ENCODE measurements around the gene ASTN2.

The ASTN2 gene

DNA sequence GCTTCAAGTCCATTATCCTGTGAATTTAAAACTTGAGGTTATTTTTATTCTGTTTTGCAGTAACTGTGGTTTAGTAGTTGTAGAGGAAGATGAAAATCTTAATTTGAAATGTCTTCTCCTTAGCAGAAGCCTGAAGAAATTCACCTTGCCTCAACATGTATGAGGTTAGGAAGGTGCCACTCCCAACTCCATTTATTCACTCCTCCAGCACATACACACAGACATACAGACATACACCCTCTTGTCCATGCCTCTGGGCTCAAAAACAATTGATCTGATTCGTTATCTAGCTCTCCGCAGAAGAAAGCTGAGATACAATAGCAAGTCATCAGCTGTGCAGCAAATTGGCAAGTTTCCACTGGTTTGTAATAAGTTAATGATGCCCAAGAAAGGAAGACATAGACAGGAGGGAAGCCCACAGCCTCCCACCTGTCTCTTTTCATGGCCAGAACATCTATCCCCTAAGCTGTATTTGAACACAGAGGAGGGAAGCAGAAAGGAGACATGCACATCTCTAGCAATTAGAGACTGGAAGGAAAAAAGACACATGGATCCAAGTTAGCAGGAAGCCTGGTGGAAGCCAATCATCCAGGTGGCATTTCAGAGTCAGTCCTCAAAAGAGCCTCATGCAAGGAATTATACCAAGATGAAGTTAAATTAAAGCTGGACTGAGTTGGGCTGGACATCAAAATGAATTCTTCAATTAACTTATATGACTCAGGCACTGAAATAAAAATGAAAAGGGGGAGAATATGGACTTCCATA is 257.9 kb downstream of the ASTN2 start:
- DNase-seq, result no peak

- peak; percentile 99 for DNase-seq
Measured at GRCh38 chr9:117156144-117156688, 258.6 kb downstream of the ASTN2 start.

DNA sequence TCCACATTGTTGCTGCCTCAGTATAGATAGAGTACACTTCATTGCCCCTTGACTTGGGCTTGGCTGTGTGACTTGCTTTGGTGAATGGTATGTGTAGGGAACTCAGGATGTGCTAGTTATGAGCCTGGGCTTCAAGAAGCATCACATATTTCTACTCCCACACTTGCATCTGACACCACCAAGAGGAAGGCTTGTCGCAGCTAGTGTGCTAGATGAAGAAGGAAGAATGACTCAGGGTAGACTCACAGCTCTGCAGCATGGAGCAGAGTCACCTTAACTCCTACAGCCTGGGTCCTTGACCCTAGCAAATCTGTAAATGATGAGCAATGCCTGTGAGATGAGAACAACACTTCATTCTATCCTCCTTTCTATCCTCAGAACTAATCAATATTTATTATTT is 261.8 kb downstream of the ASTN2 start:
- DNase-seq, result no peak

DNA sequence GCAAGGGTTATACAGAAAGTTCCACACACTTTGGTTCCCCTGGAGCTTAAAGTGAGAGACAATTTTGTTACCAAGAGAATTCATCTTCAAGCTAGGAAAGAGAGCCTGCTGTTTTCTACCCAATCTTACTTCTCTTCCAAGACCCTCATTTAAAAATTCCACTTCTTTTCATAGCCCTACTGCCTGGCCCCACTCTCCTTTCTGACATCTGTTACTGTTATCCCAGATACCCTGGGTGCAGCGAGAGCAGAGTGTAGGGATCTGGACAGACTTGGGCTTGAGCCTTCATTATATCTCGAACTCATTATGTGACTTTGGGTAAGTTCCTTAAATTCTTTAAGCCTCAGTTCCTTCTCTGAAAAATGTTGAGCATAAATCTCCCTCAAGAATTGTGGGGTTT is 263.1 kb downstream of the ASTN2 start:
- peak; percentile 22 for DNase-seq

- DNase-seq, result no peak
Measured at GRCh38 chr9:117149996-117150395, 264.9 kb downstream of the ASTN2 start.

- peak; percentile 88 for DNase-seq
Measured at GRCh38 chr9:117145811-117146490, 268.9 kb downstream of the ASTN2 start.

- no peak for DNase-seq
Measured at GRCh38 chr9:117145081-117145480, 269.8 kb downstream of the ASTN2 start.

DNA sequence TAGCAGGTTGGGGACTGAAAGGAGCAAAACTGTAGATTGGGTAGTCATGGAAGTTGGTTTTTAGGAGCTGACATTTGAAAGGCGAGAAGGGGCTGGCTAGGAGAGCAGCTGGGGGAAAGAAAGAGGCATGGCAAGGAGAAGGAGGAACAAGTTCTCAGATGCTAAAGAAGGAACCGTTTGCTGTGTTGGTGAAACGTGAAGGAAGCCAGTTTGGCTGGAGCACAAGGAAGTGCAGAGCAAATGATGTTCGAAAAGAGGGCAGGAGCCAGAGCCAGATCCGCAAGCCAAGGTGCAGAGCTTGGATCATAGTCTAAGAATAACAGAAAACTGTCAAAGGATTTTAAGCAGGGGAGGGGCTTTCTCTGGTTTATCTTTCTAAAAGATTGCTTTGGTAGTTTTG is 276.6 kb downstream of the ASTN2 start:
- DNase-seq, result no peak

- DNase-seq, result no peak
Measured at GRCh38 chr9:117136461-117136860, 278.4 kb downstream of the ASTN2 start.

- DNase-seq, result no peak
Measured at GRCh38 chr9:117135501-117136098, 279.3 kb downstream of the ASTN2 start.

- DNase-seq, result no peak
Measured at GRCh38 chr9:117134826-117135500, 279.9 kb downstream of the ASTN2 start.

DNA sequence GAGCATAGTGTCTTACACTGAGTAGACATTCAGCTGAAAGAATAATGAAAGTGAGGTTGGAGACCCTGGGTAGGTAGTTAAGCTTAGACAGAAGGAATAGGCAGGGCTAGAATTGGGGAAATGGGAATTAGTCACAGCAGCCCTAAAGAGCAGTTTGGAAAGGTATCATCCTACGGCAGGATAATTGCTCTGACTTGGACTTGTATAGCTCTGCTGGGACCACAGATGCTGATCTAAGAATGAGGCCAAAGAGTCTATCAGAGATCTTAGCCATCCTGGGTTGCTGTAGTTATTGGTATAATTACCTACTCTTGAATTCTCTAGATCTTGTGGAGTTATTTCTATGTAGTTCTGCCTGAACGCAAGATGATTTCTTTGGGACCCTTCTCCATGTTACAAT is 288.0 kb downstream of the ASTN2 start:
- no peak for DNase-seq

- DNase-seq, result no peak
Measured at GRCh38 chr9:117125531-117125930, 289.3 kb downstream of the ASTN2 start.

- no peak for DNase-seq
Measured at GRCh38 chr9:117123729-117124128, 291.1 kb downstream of the ASTN2 start.

DNA sequence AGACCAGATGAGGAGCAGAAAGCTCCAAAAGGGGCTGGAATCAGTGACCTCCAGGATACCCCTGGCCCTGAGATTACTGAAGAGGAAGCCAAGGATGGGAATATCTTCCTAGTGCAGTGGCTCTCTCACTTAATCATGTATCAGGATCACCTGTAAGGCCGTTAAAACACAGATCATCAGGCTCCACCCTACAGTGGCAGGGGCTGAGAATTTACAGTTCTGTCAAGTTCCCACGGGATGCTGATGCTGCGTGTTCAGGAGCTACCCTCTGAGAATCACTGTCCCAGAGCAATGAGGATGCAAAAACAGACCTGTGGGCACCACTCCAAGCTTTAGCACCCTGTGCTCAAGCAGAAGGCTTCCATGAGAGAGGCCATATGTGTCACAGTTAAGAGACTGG is 291.9 kb downstream of the ASTN2 start:
- DNase-seq, result no peak

- DNase-seq, result no peak
Measured at GRCh38 chr9:117122102-117122501, 292.8 kb downstream of the ASTN2 start.

- no peak for DNase-seq
Measured at GRCh38 chr9:117121316-117121715, 293.5 kb downstream of the ASTN2 start.

DNA sequence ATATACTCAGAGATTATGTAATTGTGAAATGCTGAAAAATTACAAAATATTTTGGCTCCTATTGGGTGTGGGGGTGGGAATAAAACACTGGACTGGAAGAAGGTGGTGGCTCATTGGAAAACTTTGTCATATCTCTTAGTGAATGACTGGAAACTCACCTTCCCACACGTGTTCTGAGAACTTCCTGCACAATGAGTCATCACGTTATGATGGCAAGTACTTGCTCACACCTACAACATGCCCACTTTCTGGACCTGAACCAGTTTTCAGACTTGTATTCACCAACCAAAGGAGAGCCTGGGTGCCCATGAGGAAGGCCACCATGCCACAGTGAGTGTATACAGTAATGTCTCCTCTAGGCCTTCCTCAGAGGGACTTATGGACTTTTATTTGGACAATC is 294.8 kb downstream of the ASTN2 start:
- no peak for DNase-seq

GRCh38 chr9:117116084-117116483 is 298.8 kb downstream of the ASTN2 start:
- DNase-seq, result no peak

GRCh38 chr9:117114768-117115167 is 300.1 kb downstream of the ASTN2 start:
- DNase-seq, result no peak

DNA sequence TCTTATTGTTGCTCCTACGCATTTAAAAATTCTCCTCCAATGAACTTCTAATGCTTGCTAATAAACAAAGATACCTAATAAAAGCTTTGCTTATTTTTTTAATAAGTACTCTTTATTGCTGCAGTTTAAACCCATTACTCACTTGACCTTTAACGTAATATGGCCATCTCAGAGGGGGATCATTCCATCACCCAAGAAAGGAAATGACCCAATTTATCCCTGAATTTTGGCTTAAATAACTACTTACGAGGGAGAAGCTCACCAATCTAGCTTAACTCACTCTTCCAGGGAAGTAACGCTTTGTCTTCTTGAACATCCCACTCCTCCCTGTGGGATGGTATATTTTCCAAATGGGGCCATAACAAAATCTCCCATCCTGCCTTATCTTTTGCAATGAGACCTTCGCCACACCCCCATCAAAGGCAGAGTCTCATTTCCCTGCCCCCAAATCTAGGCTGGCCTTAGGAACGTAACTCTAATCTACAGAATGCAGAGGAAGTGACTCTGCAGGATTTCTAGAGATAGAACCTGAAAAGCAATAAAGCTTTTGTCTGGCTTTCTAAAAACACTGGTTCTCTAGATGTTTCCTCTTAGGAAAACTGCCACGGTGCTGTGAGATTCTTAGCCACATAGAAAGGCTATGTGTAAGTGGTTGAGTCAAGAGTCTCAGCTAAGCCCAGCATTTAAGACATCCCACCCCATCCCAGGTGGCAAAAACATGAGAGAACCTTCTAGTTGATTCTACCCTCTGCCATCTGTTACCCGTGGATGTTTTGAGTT is 310.0 kb downstream of the ASTN2 start:
- DNase-seq, result no peak

GRCh38 chr9:117104206-117104605 is 310.7 kb downstream of the ASTN2 start:
- DNase-seq, result no peak
